MM.1S (cell line): ENCODE results near the gene ADK.

Source experiments
- EZH2 ChIP-seq: fragments of 300-600 bp; sonication (generic); optimal IDR thresholded peaks from 2 replicates; pipeline ENCODE3; 2017; ENCODE audit warnings: low read depth, mild to moderate bottlenecking, antibody characterized with exemption, low read length, mixed read lengths
- TF ChIP-seq, protein P1 (sequence below): fragments of 300-600 bp; sonication (generic); IDR thresholded peaks from 2 replicates; pipeline ENCODE4 v1.5.1; 2016; ENCODE audit warnings: antibody characterized with exemption, low read length, mixed read lengths

DNA sequence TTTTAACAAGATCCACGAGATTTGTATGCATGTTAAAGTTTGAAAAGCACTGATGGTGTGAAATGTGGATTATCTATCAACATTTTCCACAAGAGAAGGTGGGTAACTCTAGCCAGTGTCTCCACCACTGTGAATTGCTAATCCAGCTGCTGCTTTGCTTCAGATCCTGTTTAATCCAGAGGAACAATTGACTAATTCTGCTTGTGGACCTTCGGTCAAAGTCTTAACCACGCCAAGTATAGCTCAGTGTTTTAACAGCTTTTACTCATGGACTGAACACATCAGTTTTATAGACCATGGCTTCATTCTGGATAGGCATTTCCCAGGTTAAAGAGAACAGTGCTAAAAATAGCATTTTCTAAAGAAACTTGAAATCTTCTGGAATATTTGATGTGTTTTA is 23.5 kb downstream of the ADK start:
- TF ChIP-seq, protein P1, sequence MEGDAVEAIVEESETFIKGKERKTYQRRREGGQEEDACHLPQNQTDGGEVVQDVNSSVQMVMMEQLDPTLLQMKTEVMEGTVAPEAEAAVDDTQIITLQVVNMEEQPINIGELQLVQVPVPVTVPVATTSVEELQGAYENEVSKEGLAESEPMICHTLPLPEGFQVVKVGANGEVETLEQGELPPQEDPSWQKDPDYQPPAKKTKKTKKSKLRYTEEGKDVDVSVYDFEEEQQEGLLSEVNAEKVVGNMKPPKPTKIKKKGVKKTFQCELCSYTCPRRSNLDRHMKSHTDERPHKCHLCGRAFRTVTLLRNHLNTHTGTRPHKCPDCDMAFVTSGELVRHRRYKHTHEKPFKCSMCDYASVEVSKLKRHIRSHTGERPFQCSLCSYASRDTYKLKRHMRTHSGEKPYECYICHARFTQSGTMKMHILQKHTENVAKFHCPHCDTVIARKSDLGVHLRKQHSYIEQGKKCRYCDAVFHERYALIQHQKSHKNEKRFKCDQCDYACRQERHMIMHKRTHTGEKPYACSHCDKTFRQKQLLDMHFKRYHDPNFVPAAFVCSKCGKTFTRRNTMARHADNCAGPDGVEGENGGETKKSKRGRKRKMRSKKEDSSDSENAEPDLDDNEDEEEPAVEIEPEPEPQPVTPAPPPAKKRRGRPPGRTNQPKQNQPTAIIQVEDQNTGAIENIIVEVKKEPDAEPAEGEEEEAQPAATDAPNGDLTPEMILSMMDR = no peak
- TF ChIP-seq EZH2 = no peak
